Measurements from ENCODE around the gene MCHR1. TPM values are rescaled to one million over a fixed set of nuclear protein-coding genes. Genes with fewer than 3 reads are reported as not detected.

Gene MCHR1
- total and polyA plus RNA-seq, 8 donors: 0.23 to 0.26 TPM; not detected in 6

- FAIRE-seq (no peak), ATAC-seq (no peak), DNase-seq (no peak)
- no peaks in the 10 kb centered on the region for H3K9me3 ChIP-seq
- H3K27me3 ChIP-seq: peaks cover 0 to 7% (median 0%) of the 10 kb centered on the region in 4 donors
- intact Hi-C loops (cut with DNase I): loop anchor here in 1 of 3 donors (5.0 kb wide), 1 partner anchor 86 kb away; no protein-coding TSS in a partner anchor
- no peaks in the 10 kb centered on the region for H3K4me1 ChIP-seq
- no peaks in the 10 kb centered on the region for H3K36me3 ChIP-seq
- 78 to 88% methylated on average over 15 of the region's 15 CpGs for WGBS, 2 donors
- no peak overlapping the region for H3K4me3 ChIP-seq
- no peak overlapping the region for H3K27ac ChIP-seq
- TF ChIP-seq CTCF (IDR thresholded peaks at IDR 0.05): no peak
Measured at GRCh38 chr22:40680819-40681183, 1.5 kb downstream of the MCHR1 start.

- Histone ChIP-seq H3K4me1 (no peaks in the 10 kb centered on the region), H3K27me3 (peaks cover 0 to 7% (median 0%) of the 10 kb centered on the region in 4 donors), H3K9me3 (no peaks in the 10 kb centered on the region), H3K4me3 (no peak overlapping the region), H3K27ac (no peak overlapping the region), H3K36me3 (no peaks in the 10 kb centered on the region)
- TF ChIP-seq CTCF (IDR thresholded peaks at IDR 0.05): no peak
- intact Hi-C loops (cut with DNase I): loop anchor here in 1 of 3 donors (5.0 kb wide), 1 partner anchor 86 kb away; no protein-coding TSS in a partner anchor
- DNase-seq: no peak
- no peak for ATAC-seq
- no peak for FAIRE-seq
- 75 to 78% methylated on average over 19 of the region's 19 CpGs for WGBS, 2 donors
Measured at GRCh38 chr22:40681451-40681850, 2.2 kb downstream of the MCHR1 start.

GRCh38 chr22:40684728-40685127 is 5.4 kb downstream of the MCHR1 start:
- Histone ChIP-seq H3K4me1 (no peaks in the 10 kb centered on the region), H3K27me3 (peaks cover 0 to 3% (median 0%) of the 10 kb centered on the region in 4 donors), H3K27ac (no peak overlapping the region), H3K9me3 (no peaks in the 10 kb centered on the region), H3K36me3 (no peaks in the 10 kb centered on the region), H3K4me3 (no peak overlapping the region)
- intact Hi-C loops (cut with DNase I): loop anchor here in 1 of 3 donors (5.0 kb wide), 1 partner anchor 83 kb away; no protein-coding TSS in a partner anchor
- 33 to 37% methylated on average over 9 of the region's 9 CpGs for WGBS, 2 donors
- FAIRE-seq: no peak
- TF ChIP-seq CTCF (IDR thresholded peaks at IDR 0.05): no peak
- no peak for DNase-seq
- no peak for ATAC-seq

GRCh38 chr22:40685406-40685805 is 6.1 kb downstream of the MCHR1 start:
- DNase-seq: no peak
- FAIRE-seq: no peak
- ATAC-seq: no peak
- no peaks in the 10 kb centered on the region for H3K36me3 ChIP-seq
- WGBS, 2 donors: 82 to 86% methylated on average over 3 of the region's 3 CpGs
- H3K27ac ChIP-seq: no peak overlapping the region
- H3K27me3 ChIP-seq: peaks cover 0 to 3% (median 0%) of the 10 kb centered on the region in 4 donors
- no peaks in the 10 kb centered on the region for H3K9me3 ChIP-seq
- intact Hi-C loops (cut with DNase I): no loop called here
- no peak overlapping the region for H3K4me3 ChIP-seq
- no peaks in the 10 kb centered on the region for H3K4me1 ChIP-seq
- no peak for TF ChIP-seq CTCF (IDR thresholded peaks at IDR 0.05)

DNA sequence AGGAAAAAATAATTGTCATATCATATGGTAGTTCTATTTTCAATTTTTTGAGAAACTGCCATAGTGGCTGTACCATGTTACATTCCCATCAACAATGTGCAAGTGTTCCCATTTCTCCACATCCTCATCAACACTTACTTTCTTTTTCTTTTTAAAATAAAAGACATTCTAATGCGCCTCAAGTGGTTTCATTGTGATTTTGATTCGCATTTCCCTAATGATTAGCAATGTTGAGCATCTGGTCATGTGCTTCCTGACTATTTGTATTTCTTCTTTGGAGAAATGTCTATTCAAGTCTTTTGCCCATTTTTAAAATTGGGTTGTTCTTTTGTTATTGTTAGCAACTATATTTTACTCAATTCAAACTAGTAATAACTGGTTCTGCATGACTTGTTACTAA is 8.4 kb downstream of the MCHR1 start:
- Histone ChIP-seq H3K4me3 (no peak overlapping the region), H3K27me3 (no peaks in the 10 kb centered on the region), H3K9me3 (no peaks in the 10 kb centered on the region), H3K27ac (no peak overlapping the region), H3K36me3 (no peaks in the 10 kb centered on the region), H3K4me1 (no peaks in the 10 kb centered on the region)
- intact Hi-C loops (cut with DNase I): no loop called here
- WGBS, 2 donors: 83 to 87% methylated on average over 2 of the region's 2 CpGs
- FAIRE-seq (no peak), ATAC-seq (no peak), DNase-seq (no peak)
- TF ChIP-seq CTCF (IDR thresholded peaks at IDR 0.05): no peak
